Measurements from ENCODE around the gene PCYT1A. TPM values are rescaled to one million over a fixed set of nuclear protein-coding genes. Genes with fewer than 3 reads are reported as not detected.

The PCYT1A gene
- total and polyA plus RNA-seq, 2 of the 13 experiments (the other 11 are each of a cell fraction or from before 2014, with no cell fraction given): 26.4 to 45.3 TPM

GRCh38 chr3:196317687-196318467, 30.4 kb upstream of the PCYT1A start, which contains the start of gene DYNLT2B (continued):
- no peak for TF ChIP-seq SMC3 (IDR thresholded peaks at IDR 0.05; ENCODE audit: low read length)
- TF ChIP-seq, protein P1, sequence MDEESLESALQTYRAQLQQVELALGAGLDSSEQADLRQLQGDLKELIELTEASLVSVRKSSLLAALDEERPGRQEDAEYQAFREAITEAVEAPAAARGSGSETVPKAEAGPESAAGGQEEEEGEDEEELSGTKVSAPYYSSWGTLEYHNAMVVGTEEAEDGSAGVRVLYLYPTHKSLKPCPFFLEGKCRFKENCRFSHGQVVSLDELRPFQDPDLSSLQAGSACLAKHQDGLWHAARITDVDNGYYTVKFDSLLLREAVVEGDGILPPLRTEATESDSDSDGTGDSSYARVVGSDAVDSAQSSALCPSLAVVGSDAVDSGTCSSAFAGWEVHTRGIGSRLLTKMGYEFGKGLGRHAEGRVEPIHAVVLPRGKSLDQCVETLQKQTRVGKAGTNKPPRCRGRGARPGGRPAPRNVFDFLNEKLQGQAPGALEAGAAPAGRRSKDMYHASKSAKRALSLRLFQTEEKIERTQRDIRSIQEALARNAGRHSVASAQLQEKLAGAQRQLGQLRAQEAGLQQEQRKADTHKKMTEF (CRISPR knock-in tag; IDR thresholded peaks at IDR 0.05): peak; percentile 69; the same call in 1 of the 2 replicates
- TF ChIP-seq, protein P2, sequence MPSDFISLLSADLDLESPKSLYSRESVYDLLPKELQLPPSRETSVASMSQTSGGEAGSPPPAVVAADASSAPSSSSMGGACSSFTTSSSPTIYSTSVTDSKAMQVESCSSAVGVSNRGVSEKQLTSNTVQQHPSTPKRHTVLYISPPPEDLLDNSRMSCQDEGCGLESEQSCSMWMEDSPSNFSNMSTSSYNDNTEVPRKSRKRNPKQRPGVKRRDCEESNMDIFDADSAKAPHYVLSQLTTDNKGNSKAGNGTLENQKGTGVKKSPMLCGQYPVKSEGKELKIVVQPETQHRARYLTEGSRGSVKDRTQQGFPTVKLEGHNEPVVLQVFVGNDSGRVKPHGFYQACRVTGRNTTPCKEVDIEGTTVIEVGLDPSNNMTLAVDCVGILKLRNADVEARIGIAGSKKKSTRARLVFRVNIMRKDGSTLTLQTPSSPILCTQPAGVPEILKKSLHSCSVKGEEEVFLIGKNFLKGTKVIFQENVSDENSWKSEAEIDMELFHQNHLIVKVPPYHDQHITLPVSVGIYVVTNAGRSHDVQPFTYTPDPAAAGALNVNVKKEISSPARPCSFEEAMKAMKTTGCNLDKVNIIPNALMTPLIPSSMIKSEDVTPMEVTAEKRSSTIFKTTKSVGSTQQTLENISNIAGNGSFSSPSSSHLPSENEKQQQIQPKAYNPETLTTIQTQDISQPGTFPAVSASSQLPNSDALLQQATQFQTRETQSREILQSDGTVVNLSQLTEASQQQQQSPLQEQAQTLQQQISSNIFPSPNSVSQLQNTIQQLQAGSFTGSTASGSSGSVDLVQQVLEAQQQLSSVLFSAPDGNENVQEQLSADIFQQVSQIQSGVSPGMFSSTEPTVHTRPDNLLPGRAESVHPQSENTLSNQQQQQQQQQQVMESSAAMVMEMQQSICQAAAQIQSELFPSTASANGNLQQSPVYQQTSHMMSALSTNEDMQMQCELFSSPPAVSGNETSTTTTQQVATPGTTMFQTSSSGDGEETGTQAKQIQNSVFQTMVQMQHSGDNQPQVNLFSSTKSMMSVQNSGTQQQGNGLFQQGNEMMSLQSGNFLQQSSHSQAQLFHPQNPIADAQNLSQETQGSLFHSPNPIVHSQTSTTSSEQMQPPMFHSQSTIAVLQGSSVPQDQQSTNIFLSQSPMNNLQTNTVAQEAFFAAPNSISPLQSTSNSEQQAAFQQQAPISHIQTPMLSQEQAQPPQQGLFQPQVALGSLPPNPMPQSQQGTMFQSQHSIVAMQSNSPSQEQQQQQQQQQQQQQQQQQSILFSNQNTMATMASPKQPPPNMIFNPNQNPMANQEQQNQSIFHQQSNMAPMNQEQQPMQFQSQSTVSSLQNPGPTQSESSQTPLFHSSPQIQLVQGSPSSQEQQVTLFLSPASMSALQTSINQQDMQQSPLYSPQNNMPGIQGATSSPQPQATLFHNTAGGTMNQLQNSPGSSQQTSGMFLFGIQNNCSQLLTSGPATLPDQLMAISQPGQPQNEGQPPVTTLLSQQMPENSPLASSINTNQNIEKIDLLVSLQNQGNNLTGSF (CRISPR knock-in tag; IDR thresholded peaks at IDR 0.05): no peak
- no peak for TF ChIP-seq ZEB1 (IDR thresholded peaks at IDR 0.05; ENCODE audit: insufficient replicate concordance, low read depth)
- no peak for TF ChIP-seq JUNB (CRISPR knock-in tag; IDR thresholded peaks at IDR 0.05; ENCODE audit: borderline replicate concordance)
- peak; percentile 11; the same call in 1 of the 2 replicates for TF ChIP-seq ETV5 (CRISPR knock-in tag; IDR thresholded peaks at IDR 0.05; ENCODE audit: borderline replicate concordance)
- TF ChIP-seq ZFP82 (CRISPR knock-in tag; IDR thresholded peaks at IDR 0.05; ENCODE audit: borderline replicate concordance): no peak
- TF ChIP-seq, protein P3, sequence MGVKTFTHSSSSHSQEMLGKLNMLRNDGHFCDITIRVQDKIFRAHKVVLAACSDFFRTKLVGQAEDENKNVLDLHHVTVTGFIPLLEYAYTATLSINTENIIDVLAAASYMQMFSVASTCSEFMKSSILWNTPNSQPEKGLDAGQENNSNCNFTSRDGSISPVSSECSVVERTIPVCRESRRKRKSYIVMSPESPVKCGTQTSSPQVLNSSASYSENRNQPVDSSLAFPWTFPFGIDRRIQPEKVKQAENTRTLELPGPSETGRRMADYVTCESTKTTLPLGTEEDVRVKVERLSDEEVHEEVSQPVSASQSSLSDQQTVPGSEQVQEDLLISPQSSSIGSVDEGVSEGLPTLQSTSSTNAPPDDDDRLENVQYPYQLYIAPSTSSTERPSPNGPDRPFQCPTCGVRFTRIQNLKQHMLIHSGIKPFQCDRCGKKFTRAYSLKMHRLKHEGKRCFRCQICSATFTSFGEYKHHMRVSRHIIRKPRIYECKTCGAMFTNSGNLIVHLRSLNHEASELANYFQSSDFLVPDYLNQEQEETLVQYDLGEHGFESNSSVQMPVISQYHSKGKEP (CRISPR knock-in tag; IDR thresholded peaks at IDR 0.05): no peak
- peak; percentile 72 for TF ChIP-seq HOXA3 (CRISPR knock-in tag; IDR thresholded peaks at IDR 0.05)
- no peak for TF ChIP-seq ZNF383 (CRISPR knock-in tag; IDR thresholded peaks at IDR 0.05; ENCODE audit: borderline replicate concordance)
- TF ChIP-seq, protein P4, sequence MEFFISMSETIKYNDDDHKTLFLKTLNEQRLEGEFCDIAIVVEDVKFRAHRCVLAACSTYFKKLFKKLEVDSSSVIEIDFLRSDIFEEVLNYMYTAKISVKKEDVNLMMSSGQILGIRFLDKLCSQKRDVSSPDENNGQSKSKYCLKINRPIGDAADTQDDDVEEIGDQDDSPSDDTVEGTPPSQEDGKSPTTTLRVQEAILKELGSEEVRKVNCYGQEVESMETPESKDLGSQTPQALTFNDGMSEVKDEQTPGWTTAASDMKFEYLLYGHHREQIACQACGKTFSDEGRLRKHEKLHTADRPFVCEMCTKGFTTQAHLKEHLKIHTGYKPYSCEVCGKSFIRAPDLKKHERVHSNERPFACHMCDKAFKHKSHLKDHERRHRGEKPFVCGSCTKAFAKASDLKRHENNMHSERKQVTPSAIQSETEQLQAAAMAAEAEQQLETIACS (CRISPR knock-in tag; IDR thresholded peaks at IDR 0.05): no peak
- TF ChIP-seq ZNF30 (CRISPR knock-in tag; IDR thresholded peaks at IDR 0.05): no peak; the same call in 1 of the 2 replicates
- no peak for TF ChIP-seq ATF3 (CRISPR knock-in tag; IDR thresholded peaks at IDR 0.05)
- TF ChIP-seq HOXD1 (CRISPR knock-in tag; IDR thresholded peaks at IDR 0.05): no peak; the same call in 1 of the 2 replicates
- peak; percentile 58 for TF ChIP-seq ZSCAN21 (CRISPR knock-in tag; IDR thresholded peaks at IDR 0.05; ENCODE audit: borderline replicate concordance)
